ENCODE data around the gene TMSB15C.
A peak's percentile ranks its signal among the peaks of the same experiment; 100 is the strongest.
"Not testable (repeated sequence)": the region's sequence is repeated elsewhere in the genome, so short reads cannot be mapped to it uniquely, and the experiment has no call there.

The TMSB15C gene

DNA sequence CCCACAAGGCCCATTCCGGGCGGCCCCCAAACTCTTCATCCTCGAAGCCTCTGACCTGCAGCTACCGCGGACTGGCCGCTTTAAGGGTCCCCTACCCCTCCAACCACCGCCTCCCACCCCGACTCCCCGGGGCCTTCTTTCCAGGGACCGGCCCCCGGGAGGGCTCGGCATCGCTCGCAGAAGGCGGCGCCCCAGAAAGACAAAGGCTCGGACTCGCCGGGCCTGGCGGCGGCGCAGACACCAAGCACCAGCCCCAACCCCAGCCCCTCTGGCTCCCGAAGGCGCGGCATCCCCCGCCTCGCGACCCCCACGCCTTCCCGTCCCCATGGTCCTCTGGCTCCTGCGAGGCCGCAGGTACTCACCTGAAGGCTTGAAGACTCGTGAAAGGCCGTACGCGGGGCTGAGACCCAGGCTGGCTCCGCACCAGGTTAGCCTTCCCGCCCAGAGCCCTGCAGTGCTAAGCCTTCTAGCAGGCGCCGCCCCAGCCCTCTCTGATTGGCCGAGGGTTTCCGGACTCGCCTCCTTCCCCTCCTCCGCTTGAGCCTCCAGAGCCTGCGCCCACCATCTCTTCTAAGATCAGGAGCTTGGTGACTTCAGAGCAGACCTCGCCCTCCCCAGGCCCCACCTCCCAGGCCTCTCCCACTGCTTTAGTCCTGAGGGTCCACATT is at the start of gene TMSB15C:
Gene TMSB15C, minus strand, starts transcription at position 459 of the 668 bp plus-strand sequence.
- not testable (repeated sequence) for DNase-seq

- DNase-seq, result no peak
These were observed 46.8 kb upstream of the TMSB15C start for GRCh38 chrX:104122829-104123228.

DNA sequence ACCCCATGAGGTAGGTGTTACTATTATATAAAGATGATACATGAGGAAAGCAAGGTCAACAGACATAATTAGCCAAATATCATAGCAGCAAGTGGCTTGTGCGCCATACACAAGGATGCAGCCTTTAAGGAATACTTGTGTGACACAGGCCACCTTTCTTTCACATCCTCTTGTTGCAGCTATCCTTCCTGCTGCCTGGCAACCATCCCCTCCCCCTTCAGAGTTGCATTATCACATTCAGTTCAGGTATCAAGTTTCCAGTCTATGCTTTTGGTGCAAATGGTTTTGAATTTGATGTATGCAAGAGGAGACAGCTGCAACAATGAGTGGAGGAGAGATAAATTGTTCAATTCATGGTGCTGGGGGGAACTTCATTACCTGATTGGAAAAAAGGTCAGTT is 42.7 kb upstream of the TMSB15C start:
- DNase-seq, result no peak

GRCh38 chrX:104117759-104118158 is 41.7 kb upstream of the TMSB15C start:
- DNase-seq, result no peak

DNA sequence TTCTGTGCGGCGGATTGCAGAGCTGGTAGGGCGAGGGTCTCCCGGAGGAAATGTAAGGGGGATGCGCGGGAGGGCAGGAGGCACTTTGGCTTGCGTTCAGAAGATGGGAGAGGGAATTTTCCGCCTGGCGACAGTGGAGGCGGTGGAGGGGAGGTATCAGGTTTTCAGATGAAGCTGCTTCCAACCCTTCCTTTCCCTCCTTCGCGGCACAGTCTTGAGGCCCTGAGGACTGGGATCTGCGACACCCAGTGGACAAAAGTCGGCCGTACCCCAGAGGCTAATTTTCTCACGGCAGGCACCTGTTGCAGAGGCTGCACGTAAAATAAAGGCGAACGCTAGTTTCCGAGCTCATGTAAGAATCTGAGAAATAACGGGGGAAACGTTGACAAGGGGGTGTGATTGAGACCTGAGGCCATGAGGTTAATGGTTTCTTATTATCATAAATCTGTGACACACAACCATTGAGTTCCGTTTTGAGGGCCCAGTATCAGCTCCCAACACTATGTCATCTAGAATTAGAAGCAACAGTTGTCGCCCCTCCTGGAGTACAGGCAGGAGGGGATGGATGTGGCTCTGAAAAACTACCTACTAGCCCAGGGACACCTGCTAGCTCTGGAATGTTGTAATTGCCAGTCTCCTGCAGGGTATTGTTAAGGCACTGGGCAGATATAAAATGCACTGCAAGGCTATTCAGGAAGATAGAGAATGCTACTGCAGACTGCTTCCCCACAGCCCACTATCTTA is 37.4 kb upstream of the TMSB15C start:
- peak in 53 of 58 donors; percentile 1 to 64 (median 25) for DNase-seq

DNA sequence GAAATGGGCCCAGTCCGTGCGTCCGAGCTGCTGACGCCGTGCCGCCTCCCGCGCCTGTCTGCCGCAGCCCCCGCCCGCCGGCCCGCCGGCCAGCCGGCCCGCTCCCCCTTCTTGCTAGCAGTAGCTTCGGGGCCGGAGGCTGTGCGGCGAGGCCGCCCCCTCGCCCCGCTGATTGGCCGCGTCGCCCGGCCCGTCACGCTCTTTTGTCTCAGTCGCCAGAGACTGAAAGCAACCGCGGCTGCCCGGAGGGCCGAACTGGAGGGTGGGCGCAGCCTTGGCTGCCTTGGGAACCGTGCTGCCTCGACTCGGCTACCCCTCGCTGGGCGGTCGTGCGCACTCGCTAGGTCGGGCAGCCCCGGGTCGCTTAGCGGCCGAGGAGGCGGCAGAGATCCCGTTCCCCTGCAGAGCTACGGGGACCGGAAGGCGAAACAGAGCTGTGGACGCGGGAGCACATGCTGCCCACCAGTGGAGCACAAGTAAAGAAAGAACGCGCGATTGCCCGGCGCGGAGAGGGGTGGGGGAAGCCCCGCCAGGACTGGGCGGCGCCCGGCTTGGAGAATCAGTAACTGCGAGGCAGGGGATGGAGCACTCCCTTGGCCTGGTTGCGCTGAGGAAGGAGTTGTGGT is 36.4 kb upstream of the TMSB15C start, which contains the start of gene ZCCHC18:
Gene ZCCHC18, plus strand, starts transcription at position 198 of the 626 bp plus-strand sequence. CDS start 1,589 bp downstream, outside the sequence.
- peak in 55 of 58 donors; percentile 2 to 75 (median 39) for DNase-seq

DNA sequence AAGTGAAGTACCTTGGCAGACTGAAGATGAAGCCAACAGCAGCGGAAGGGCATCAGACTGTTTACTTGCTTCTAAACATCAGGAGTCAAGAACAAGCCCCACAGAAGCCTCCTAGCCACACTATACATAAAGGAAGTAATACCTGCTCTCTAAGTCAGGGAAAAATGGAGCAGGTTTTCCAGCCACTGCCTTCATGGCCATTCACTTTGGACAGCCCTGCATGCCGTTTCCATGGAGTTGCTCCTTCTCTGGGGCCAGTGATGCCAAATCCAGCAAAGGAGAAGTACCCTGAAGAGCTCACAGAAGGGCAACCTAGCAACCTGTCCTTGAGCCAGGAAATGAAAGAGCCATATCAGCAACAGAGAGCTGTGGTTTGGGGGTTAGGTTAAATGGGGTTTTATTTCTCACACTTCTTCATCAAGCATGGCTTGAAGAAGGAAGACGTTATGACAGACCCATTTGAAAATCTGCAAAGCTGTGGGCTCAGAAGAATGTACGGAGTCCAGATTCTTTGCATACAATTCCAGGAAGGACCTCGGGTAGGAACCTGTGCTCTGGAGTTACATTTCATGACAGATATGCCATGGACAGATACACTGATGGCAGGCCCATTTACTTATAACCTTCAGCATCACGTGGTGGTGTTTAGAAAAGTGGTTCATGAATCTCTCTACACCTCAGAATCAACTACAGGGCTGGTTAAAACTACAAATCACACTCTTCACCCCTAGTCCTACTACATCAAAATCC is 34.6 kb upstream of the TMSB15C start:
- DNase-seq, result peak in 2 of 58 donors; percentile 1 to 8

GRCh38 chrX:104108955-104109354 is 32.9 kb upstream of the TMSB15C start:
- no peak for DNase-seq

- DNase-seq, result peak in 2 of 58 donors; percentile 2 to 6
These were observed 29.6 kb upstream of the TMSB15C start for GRCh38 chrX:104105330-104106262.

DNA sequence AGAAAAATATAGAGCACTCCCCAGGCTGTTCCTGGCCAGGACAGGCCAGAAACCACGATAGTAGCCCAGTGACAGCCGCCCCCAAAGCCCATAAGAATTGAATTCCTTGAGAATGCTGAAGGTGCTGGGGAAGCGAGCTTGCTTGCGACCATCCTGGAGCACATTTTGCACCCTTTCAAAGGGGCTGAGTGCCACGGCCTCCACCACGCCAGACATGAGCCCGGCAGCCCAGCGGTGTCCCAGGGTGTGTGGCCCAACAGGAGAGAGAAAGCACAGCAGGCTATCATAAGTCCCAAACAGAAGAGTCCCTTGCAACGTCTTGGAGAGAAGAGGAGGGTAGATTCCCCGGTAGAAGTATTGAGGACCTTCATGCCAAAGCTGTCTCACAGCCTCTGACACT is 28.6 kb upstream of the TMSB15C start:
- DNase-seq, result no peak

DNA sequence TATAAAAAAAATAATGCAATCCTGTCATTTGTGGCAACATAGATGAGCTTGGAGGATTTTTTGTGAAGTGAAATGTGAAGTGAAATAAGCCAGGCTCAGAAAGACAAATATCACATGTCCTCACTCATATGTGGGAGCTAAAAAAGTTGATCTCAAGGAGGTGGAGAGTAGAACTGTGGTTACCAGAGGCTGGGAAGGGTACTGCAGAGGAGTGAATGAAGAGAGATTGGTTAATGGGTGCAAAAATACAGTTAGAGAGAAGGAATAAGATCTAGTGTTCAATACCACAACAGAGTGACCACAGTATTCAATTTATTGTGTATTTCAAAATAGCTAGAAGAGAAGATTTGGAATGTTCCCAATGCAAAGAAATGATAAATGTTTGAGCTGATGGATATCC is 22.9 kb upstream of the TMSB15C start:
- DNase-seq, result no peak

- DNase-seq, result peak in 25 of 58 donors; percentile 0 to 55 (median 19)
These were observed 22.2 kb upstream of the TMSB15C start for GRCh38 chrX:104098151-104098808.

DNA sequence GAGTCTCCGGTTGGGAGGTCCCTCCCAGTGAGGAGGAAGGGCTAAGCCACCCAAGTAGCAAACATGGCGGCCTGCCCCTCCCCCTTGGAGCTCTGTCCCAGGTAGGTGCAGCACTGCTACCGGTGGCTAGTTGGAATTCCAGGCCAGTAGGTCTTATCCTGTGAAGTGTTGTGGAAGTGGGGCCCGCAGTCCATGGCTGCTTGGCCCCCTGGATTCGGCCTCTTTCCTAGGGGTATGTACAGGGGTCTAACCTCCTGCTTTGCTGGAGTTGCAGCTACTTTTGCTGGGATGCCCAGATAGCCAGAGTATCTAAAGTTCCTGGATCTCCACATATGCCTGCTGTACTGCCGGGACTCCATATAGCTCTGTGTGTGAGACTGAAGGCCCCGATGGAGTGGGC is 9.9 kb upstream of the TMSB15C start:
- DNase-seq, result no peak

DNA sequence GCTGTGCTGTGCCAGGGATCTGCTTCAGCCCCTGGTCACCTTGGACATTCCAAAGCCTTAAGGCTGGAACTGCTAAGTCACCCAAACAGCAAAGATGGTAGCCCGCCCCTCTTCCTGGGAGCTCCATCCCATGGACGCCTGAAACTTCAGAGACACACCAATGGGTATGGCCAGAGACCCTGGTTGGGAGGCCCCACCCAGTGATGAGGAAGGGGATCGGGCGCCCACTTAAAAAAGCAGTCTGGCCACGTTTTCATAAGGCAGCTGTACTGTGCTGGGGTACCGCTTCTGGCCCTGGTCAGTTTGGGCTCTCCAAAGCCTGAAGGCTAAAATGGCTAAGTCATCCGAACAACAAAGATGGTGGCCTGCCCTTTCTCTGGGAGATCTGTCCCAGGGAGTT is 9.4 kb upstream of the TMSB15C start:
- no peak for DNase-seq

GRCh38 chrX:104084534-104085277 is 8.7 kb upstream of the TMSB15C start:
- DNase-seq, result no peak

GRCh38 chrX:104084063-104084462 is 8.0 kb upstream of the TMSB15C start:
- DNase-seq, result no peak

- not testable (repeated sequence) for DNase-seq
These were observed 1.8 kb upstream of the TMSB15C start for GRCh38 chrX:104077854-104078253.

GRCh38 chrX:104062636-104063035 is 13.4 kb downstream of the TMSB15C start:
- DNase-seq, result not testable (repeated sequence)

GRCh38 chrX:104054956-104055355 is 21.1 kb downstream of the TMSB15C start:
- DNase-seq, result not testable (repeated sequence)

Data from anterior cingulate cortex (tissue), 58 donors.